Calu3 (cell line): Measurements from ENCODE around the gene GRK5. TPM values are rescaled to one million over a fixed set of nuclear protein-coding genes. Genes with fewer than 3 reads are reported as not detected.

ENCODE experiments used
- BruUV-seq: library from RNA; stranded (reverse); fragments of 400-500 nt; replicated peaks from 2 replicates; lab custom pipeline; 2021; lab: Mats Ljungman, UMichigan
- CTCF ChIA-PET: fragments of 300-600 bp; sonication (Branson Sonifier 250); formaldehyde crosslinking; loops from one replicate; lab custom pipeline; 2022; ENCODE audit warnings: antibody characterized with exemption; lab: Charles Lee
- DNase-seq: peaks from one replicate; pipeline ENCODE4 v3.0.0; 2022
- H3K27ac Mint-ChIP-seq: one replicate; pipeline ENCODE4 v1.8.0; 2022; ENCODE audit warnings: mixed read lengths; ENCODE audit not compliant: unreplicated experiment
- H3K27me3 Mint-ChIP-seq: one replicate; pipeline ENCODE4 v1.8.0; 2022; ENCODE audit warnings: mixed read lengths; ENCODE audit not compliant: unreplicated experiment
- H3K36me3 Mint-ChIP-seq: one replicate; pipeline ENCODE4 v1.8.0; 2022; ENCODE audit warnings: mild to moderate bottlenecking, moderate library complexity, mixed read lengths; ENCODE audit not compliant: insufficient read depth, unreplicated experiment
- H3K4me1 Mint-ChIP-seq: one replicate; pipeline ENCODE4 v1.8.0; 2022; ENCODE audit warnings: mild to moderate bottlenecking, low read depth, mixed read lengths; ENCODE audit not compliant: unreplicated experiment
- H3K4me3 Mint-ChIP-seq: one replicate; pipeline ENCODE4 v1.8.0; 2022; ENCODE audit warnings: mild to moderate bottlenecking, low read depth, moderate library complexity, mixed read lengths; ENCODE audit not compliant: unreplicated experiment
- H3K9me3 Mint-ChIP-seq: one replicate; pipeline ENCODE4 v1.8.0; 2022; ENCODE audit warnings: low read depth, mixed read lengths; ENCODE audit not compliant: unreplicated experiment
- CTCF ChIP-seq: fragments of 200-600 bp; IDR thresholded peaks from one replicate; pipeline ENCODE4 v1.8.0; 2022; ENCODE audit warnings: antibody characterized with exemption; ENCODE audit not compliant: unreplicated experiment
- intact Hi-C: fragments of 100-400 bp; cut with micrococcal nuclease; formaldehyde crosslinking; loops from one replicate; pipeline ENCODE4 v1.10.0; 2022; ENCODE audit not compliant: unreplicated experiment
- total RNA-seq: library from RNA; stranded (reverse); gene quantifications from 2 replicates; pipeline ENCODE4 v1.2.3, GENCODE V29; 2022

Gene GRK5
- total RNA-seq, 1 experiment from 2014 or later, result 4.4 TPM

- intact Hi-C loops, result no loop called here
- no peaks in the 10 kb centered on the region for H3K4me1 Mint-ChIP-seq
- TF ChIP-seq CTCF, result no peak
- no peaks in the 10 kb centered on the region for H3K27me3 Mint-ChIP-seq
- no peak overlapping the region for H3K27ac Mint-ChIP-seq
- no peaks in the 10 kb centered on the region for H3K36me3 Mint-ChIP-seq
- no peak for DNase-seq
- H3K9me3 Mint-ChIP-seq, result no peaks in the 10 kb centered on the region
- CTCF ChIA-PET, result no interaction called here
- H3K4me3 Mint-ChIP-seq, result no peak overlapping the region
- no TSS peak for BruUV-seq
These were observed 129.9 kb downstream of the GRK5 start for GRCh38 chr10:119337223-119337622.

- CTCF ChIA-PET, result no interaction called here
- no peaks in the 10 kb centered on the region for H3K27me3 Mint-ChIP-seq
- no peaks in the 10 kb centered on the region for H3K36me3 Mint-ChIP-seq
- intact Hi-C loops, result no loop called here
- no peaks in the 10 kb centered on the region for H3K9me3 Mint-ChIP-seq
- DNase-seq, result no peak
- TF ChIP-seq CTCF, result no peak
- no peak overlapping the region for H3K4me3 Mint-ChIP-seq
- H3K4me1 Mint-ChIP-seq, result no peaks in the 10 kb centered on the region
- no peak overlapping the region for H3K27ac Mint-ChIP-seq
- BruUV-seq, result no TSS peak
These were observed 130.5 kb downstream of the GRK5 start for GRCh38 chr10:119337796-119338432.

GRCh38 chr10:119339109-119339508 is 131.7 kb downstream of the GRK5 start:
- Mint-ChIP-seq H3K4me1 (no peaks in the 10 kb centered on the region), H3K4me3 (no peak overlapping the region), H3K36me3 (no peaks in the 10 kb centered on the region), H3K27ac (no peak overlapping the region), H3K9me3 (no peaks in the 10 kb centered on the region), H3K27me3 (no peaks in the 10 kb centered on the region)
- DNase-seq, result no peak
- no TSS peak for BruUV-seq
- intact Hi-C loops, result no loop called here
- CTCF ChIA-PET, result interaction anchor here (0.6 kb wide), 1 partner anchor 61 kb away, joined by 3 read pairs; no protein-coding TSS in a partner anchor
- TF ChIP-seq CTCF, result no peak

GRCh38 chr10:119340893-119341458 is 133.6 kb downstream of the GRK5 start:
- no peak for DNase-seq
- no TSS peak for BruUV-seq
- Mint-ChIP-seq H3K36me3 (no peaks in the 10 kb centered on the region), H3K4me3 (no peak overlapping the region), H3K27ac (no peak overlapping the region), H3K9me3 (no peaks in the 10 kb centered on the region), H3K27me3 (peaks cover 14% of the 10 kb centered on the region), H3K4me1 (no peaks in the 10 kb centered on the region)
- intact Hi-C loops, result no loop called here
- TF ChIP-seq CTCF, result no peak
- CTCF ChIA-PET, result no interaction called here
